K562 (cell line): ENCODE data around the gene ZMYND8. TPM values are rescaled to one million over a fixed set of nuclear protein-coding genes. Genes with fewer than 3 reads are reported as not detected.

ENCODE experiments used
- ATF1 ChIP-seq, 2 experiments: fragments of 450-650 bp in 1 of 2; IDR thresholded peaks; 2 replicates each; pipeline ENCODE4 v1.6.1; 2016; ENCODE audit warnings: missing compliant biosample characterization in 1 of 2, missing genetic modification characterization in 1 of 2
- BRCA1 ChIP-seq, 2 experiments: fragments of 450-650 bp in 1 of 2; sonication (generic) in 1 of 2; formaldehyde crosslinking in 1 of 2; IDR thresholded peaks; 2 replicates each; pipeline versions ENCODE4 v1.5.0 to v1.6.1; 2017 to 2020; ENCODE audit warnings: mild to moderate bottlenecking in 1 of 2, missing genetic modification reagents in 1 of 2
- CBX2 ChIP-seq: fragments of 200-600 bp; sonication (generic); IDR thresholded peaks from one replicate; pipeline ENCODE4 v1.6.1; 2012; ENCODE audit warnings: mild to moderate bottlenecking, low read length, inconsistent platforms; ENCODE audit not compliant: insufficient read depth, poor library complexity, severe bottlenecking
- CREB3L1 ChIP-seq: fragments of 450-650 bp; IDR thresholded peaks from 2 replicates; pipeline ENCODE4 v1.6.1; 2014; ENCODE audit warnings: low read depth, mild to moderate bottlenecking, moderate library complexity, borderline replicate concordance
- EWSR1 ChIP-seq: fragments of 450-650 bp; IDR thresholded peaks from 2 replicates; pipeline ENCODE4 v1.6.1; 2018; ENCODE audit warnings: borderline replicate concordance, mild to moderate bottlenecking, low read depth, moderate library complexity; ENCODE audit not compliant: partially characterized antibody
- FOXJ2 ChIP-seq: fragments of 200-800 bp; sonication (Bioruptor generic); IDR thresholded peaks from 2 replicates; pipeline ENCODE4 v1.6.1; 2016; ENCODE audit warnings: missing genetic modification characterization, missing compliant biosample characterization
- FOXK1 ChIP-seq: sonication (generic); formaldehyde crosslinking; IDR thresholded peaks from 2 replicates; pipeline ENCODE4 v1.8.0; 2022; ENCODE audit warnings: missing genetic modification reagents, mild to moderate bottlenecking, borderline replicate concordance
- FOXO4 ChIP-seq: fragments of 450-650 bp; formaldehyde crosslinking; IDR thresholded peaks from 2 replicates; pipeline ENCODE4 v1.4.0; 2020; ENCODE audit warnings: mild to moderate bottlenecking, moderate library complexity
- IRF9 ChIP-seq: fragments of 450-650 bp; IDR thresholded peaks from 2 replicates; pipeline ENCODE4 v1.6.1; 2016; ENCODE audit warnings: missing biosample characterization, missing genetic modification characterization
- KDM5B ChIP-seq: fragments of 200-600 bp; sonication (generic); IDR thresholded peaks from 2 replicates; pipeline ENCODE4 v1.6.1; 2012; ENCODE audit warnings: low read depth, mild to moderate bottlenecking, moderate library complexity, low read length, control low read depth, inconsistent platforms; ENCODE audit not compliant: insufficient replicate concordance
- L3MBTL2 ChIP-seq: fragments of 450-650 bp; IDR thresholded peaks from 2 replicates; pipeline ENCODE4 v1.6.1; 2016; ENCODE audit warnings: mild to moderate bottlenecking, moderate library complexity
- SMARCA4 ChIP-seq: fragments of 450-650 bp; IDR thresholded peaks from 2 replicates; pipeline ENCODE4 v1.6.1; 2016
- SPI1 ChIP-seq: IDR thresholded peaks from 2 replicates; pipeline ENCODE4 v1.6.1; 2011; ENCODE audit warnings: low read depth, low read length, control low read depth, borderline replicate concordance
- TRIM24 ChIP-seq, 2 experiments: fragments of 450-650 bp; IDR thresholded peaks; 2 replicates each; pipeline ENCODE4 v1.6.1; 2016
- TRIM28 ChIP-seq: fragments of 450-650 bp; IDR thresholded peaks from 2 replicates; pipeline ENCODE4 v1.6.1; 2017
- ZBTB17 ChIP-seq: fragments of 450-650 bp; formaldehyde crosslinking; IDR thresholded peaks from 2 replicates; pipeline ENCODE4 v1.4.0; 2020; ENCODE audit warnings: mild to moderate bottlenecking
- ZBTB8A ChIP-seq: fragments of 450-650 bp; IDR thresholded peaks from 2 replicates; pipeline ENCODE4 v1.6.1; 2018; ENCODE audit warnings: mild to moderate bottlenecking, moderate library complexity; ENCODE audit not compliant: partially characterized antibody
- ZFP36 ChIP-seq: fragments of 150-350 bp; IDR thresholded peaks from 2 replicates; pipeline ENCODE4 v1.6.1; 2018; ENCODE audit warnings: low read length, low read depth; ENCODE audit not compliant: partially characterized antibody
- ZNF324 ChIP-seq: fragments of 250-450 bp; sonication (Bioruptor Pico); IDR thresholded peaks from 2 replicates; pipeline ENCODE4 v1.4.0; 2020; ENCODE audit warnings: mild to moderate bottlenecking
- ZNF57 ChIP-seq: fragments of 450-650 bp; formaldehyde crosslinking; IDR thresholded peaks from 2 replicates; pipeline ENCODE4 v1.4.0; 2020; ENCODE audit warnings: mild to moderate bottlenecking, moderate library complexity
- polyA plus RNA-seq, 8 experiments: library from polyadenylated mRNA; depleted of rRNA in 4 of 8; stranded (reverse) in 5 of 8; unstranded in 3 of 8; fragments of >200 nt; fragmentation: Nextera tagmentation in 2 of 8; fragmentation: Illumina TruSeq in 1 of 8; extraction: Ambion mirVana in 2 of 8; extraction: Trizol in 1 of 8; gene quantifications; 2 replicates each; pipeline versions ENCODE4 v1.2.1 to v1.2.3, GENCODE V29; 2011 to 2014; ENCODE audit warnings: inconsistent platforms in 1 of 8, missing spikeins in 1 of 8
- total RNA-seq, 7 experiments: library from RNA; depleted of rRNA in 6 of 7; stranded (reverse); fragments of >200 nt in 6 of 7; fragmentation: Illumina TruSeq in 2 of 7; extraction: Trizol in 2 of 7; gene quantifications; 2 replicates each; pipeline versions ENCODE4 v1.2.1 to v1.2.3, GENCODE V29; 2011 to 2021; ENCODE audit warnings: low replicate concordance in 1 of 7
- TF ChIP-seq, protein P1 (sequence below), 2 experiments: fragments of 250-450 bp in 1 of 2; fragments of 450-650 bp in 1 of 2; sonication (Bioruptor Pico) in 1 of 2; IDR thresholded peaks; 2 replicates each; pipeline versions ENCODE4 v1.6.1 to v1.8.0; 2016 to 2021; ENCODE audit warnings: mild to moderate bottlenecking in 2 of 2, moderate library complexity in 2 of 2, missing compliant biosample characterization in 1 of 2, missing genetic modification characterization in 1 of 2
- TF ChIP-seq, protein P2 (sequence below): fragments of 450-650 bp; IDR thresholded peaks from one replicate; pipeline ENCODE4 v1.6.1; 2018; ENCODE audit warnings: mild to moderate bottlenecking, moderate library complexity; ENCODE audit not compliant: partially characterized antibody

Gene ZMYND8
- total and polyA plus RNA-seq, 9 of the 15 experiments (the other 6 are each of a cell fraction or from before 2014, with no cell fraction given): 31.8 to 148 (median 71.9) TPM

DNA sequence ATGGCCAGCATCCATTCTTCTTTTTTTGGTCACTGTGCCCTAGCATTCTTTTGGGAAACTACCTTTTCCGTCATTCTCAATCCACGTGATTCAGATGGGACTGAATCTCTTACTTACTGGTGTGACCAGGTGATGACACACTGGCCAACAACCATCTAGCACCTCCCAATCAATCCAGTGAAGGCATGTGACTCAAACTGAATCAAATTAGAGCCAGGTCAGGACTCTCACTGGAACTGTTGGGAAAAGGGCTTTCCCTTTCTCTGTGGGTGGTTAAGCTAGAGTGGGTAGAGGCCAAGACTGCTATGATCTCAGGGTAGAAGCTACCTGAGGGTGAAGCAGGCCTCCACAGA lies 36.2 kb upstream of the ZMYND8 start (continued):
- no peak for TF ChIP-seq BRCA1 (IDR thresholded peaks at IDR 0.05)
- TF ChIP-seq BRCA1 (CRISPR knock-in tag; IDR thresholded peaks at IDR 0.05): no peak
- no peak for TF ChIP-seq ZFP36
- TF ChIP-seq TRIM24 (IDR thresholded peaks at IDR 0.05): 0 out of 4 replicates have a peak, but pooled peaks of 1 of the 2 experiments have one; percentile 23
- no peak for TF ChIP-seq KDM5B
- TF ChIP-seq L3MBTL2: 0 out of 2 replicates have a peak, but pooled peaks have one; percentile 39
- TF ChIP-seq, protein P1, sequence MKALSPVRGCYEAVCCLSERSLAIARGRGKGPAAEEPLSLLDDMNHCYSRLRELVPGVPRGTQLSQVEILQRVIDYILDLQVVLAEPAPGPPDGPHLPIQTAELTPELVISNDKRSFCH (CRISPR knock-in tag; IDR thresholded peaks at IDR 0.05): no peak
- TF ChIP-seq, protein P1 (tag; IDR thresholded peaks at IDR 0.05): no peak; the same call in 1 of the 2 replicates
- no peak for TF ChIP-seq FOXK1
- TF ChIP-seq TRIM28: no peak
- TF ChIP-seq FOXJ2 (tag): 0 out of 2 replicates have a peak, but pooled peaks have one; percentile 17
- TF ChIP-seq CBX2: no peak
- no peak for TF ChIP-seq CREB3L1
- TF ChIP-seq ZNF324 (CRISPR knock-in tag): no peak
- TF ChIP-seq ZBTB17 (CRISPR knock-in tag): no peak
- no peak for TF ChIP-seq FOXO4
- no peak for TF ChIP-seq SMARCA4
- no peak for TF ChIP-seq ZNF57 (CRISPR knock-in tag)
- peak; percentile 16 for TF ChIP-seq EWSR1
- TF ChIP-seq SPI1: no peak
- TF ChIP-seq IRF9 (tag): no peak
- TF ChIP-seq, protein P2, sequence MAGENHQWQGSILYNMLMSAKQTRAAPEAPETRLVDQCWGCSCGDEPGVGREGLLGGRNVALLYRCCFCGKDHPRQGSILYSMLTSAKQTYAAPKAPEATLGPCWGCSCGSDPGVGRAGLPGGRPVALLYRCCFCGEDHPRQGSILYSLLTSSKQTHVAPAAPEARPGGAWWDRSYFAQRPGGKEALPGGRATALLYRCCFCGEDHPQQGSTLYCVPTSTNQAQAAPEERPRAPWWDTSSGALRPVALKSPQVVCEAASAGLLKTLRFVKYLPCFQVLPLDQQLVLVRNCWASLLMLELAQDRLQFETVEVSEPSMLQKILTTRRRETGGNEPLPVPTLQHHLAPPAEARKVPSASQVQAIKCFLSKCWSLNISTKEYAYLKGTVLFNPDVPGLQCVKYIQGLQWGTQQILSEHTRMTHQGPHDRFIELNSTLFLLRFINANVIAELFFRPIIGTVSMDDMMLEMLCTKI: no peak
- TF ChIP-seq ZBTB8A: no peak
- TF ChIP-seq ATF1 (CRISPR knock-in tag; IDR thresholded peaks at IDR 0.05): no peak
- no peak for TF ChIP-seq ATF1 (tag; IDR thresholded peaks at IDR 0.05)
